Fibroblast of lung (primary cell): Measurements from ENCODE around the gene TMEM30A. TPM values are rescaled to one million over a fixed set of nuclear protein-coding genes. Genes with fewer than 3 reads are reported as not detected.

Experiments
- DNase-seq, 2 donors: peaks; one replicate each; pipeline versions ENCODE4 v3.0.0 to v3.0.0-alpha.2; 2010; ENCODE audit warnings: low read depth in 2 of 2
- H2AFZ ChIP-seq: 2 replicates; pipeline ENCODE4 v1.5.1; 2012; ENCODE audit warnings: low read length, control low read depth, inconsistent platforms
- H3K27ac ChIP-seq: 2 replicates; pipeline ENCODE4 v1.5.1; 2011; ENCODE audit warnings: low read length, control low read depth; ENCODE audit not compliant: insufficient read depth
- H3K27me3 ChIP-seq: 2 replicates; pipeline ENCODE4 v1.5.1; 2011; ENCODE audit warnings: mild to moderate bottlenecking, low read length; ENCODE audit not compliant: control insufficient read depth, insufficient read depth
- H3K36me3 ChIP-seq: 2 replicates; pipeline ENCODE4 v1.5.1; 2011; ENCODE audit warnings: low read length; ENCODE audit not compliant: control insufficient read depth, insufficient read depth
- H3K4me1 ChIP-seq: 2 replicates; pipeline ENCODE4 v1.5.1; 2011; ENCODE audit warnings: low read length; ENCODE audit not compliant: control insufficient read depth, insufficient read depth; ENCODE audit errors: extremely low read depth
- H3K4me2 ChIP-seq: 2 replicates; pipeline ENCODE4 v1.5.1; 2011; ENCODE audit warnings: low read length, control low read depth; ENCODE audit not compliant: insufficient read depth; ENCODE audit errors: extremely low read depth
- H3K4me3 ChIP-seq, 4 experiments: fragments of 200-600 bp in 1 of 4; sonication (generic) in 1 of 4; replicated peaks in 1 of 4; 2 replicates each; pipeline ENCODE4 v1.5.1; 2011 to 2016; ENCODE audit warnings: low read length in 4 of 4, low read depth in 3 of 4, mild to moderate bottlenecking in 3 of 4, control low read depth in 2 of 4, inconsistent platforms in 1 of 4, mixed read lengths in 1 of 4; ENCODE audit not compliant: insufficient read depth in 1 of 4; ENCODE audit errors: control extremely low read depth in 1 of 4
- H3K79me2 ChIP-seq: 2 replicates; pipeline ENCODE4 v1.5.1; 2012; ENCODE audit warnings: mild to moderate bottlenecking, low read length, inconsistent platforms; ENCODE audit not compliant: control insufficient read depth, insufficient read depth
- H3K9ac ChIP-seq: 2 replicates; pipeline ENCODE4 v1.5.1; 2011; ENCODE audit warnings: mild to moderate bottlenecking, low read length, control low read depth; ENCODE audit not compliant: insufficient read depth
- H3K9me3 ChIP-seq: 2 replicates; pipeline ENCODE4 v1.5.1; 2012; ENCODE audit warnings: low read depth, low read length; ENCODE audit not compliant: control insufficient read depth, insufficient read depth
- H4K20me1 ChIP-seq: 2 replicates; pipeline ENCODE4 v1.5.1; 2011; ENCODE audit warnings: low read length; ENCODE audit not compliant: control insufficient read depth, insufficient read depth; ENCODE audit errors: extremely low read depth
- CTCF ChIP-seq, 2 donors: IDR thresholded peaks in 1 of 2; conservative IDR thresholded peaks in 1 of 2; 1 replicate in 1 of 2; 2 replicates in 1 of 2; pipeline ENCODE4 v1.5.1; 2011 to 2012; ENCODE audit warnings: low read length in 2 of 2, control low read depth in 1 of 2, inconsistent platforms in 1 of 2, low read depth in 1 of 2, mild to moderate bottlenecking in 1 of 2
- EZH2 ChIP-seq: IDR thresholded peaks from 2 replicates; pipeline ENCODE4 v1.5.1; 2012; ENCODE audit warnings: low read length, control low read depth, mild to moderate bottlenecking; ENCODE audit errors: missing control alignments
- polyA plus RNA-seq, 2 donors: library from polyadenylated mRNA; depleted of rRNA in 1 of 2; stranded (reverse) in 1 of 2; unstranded in 1 of 2; fragments of >200 nt; gene quantifications; 2 replicates each; pipeline ENCODE4 v1.2.1, GENCODE V29; 2011 to 2012; ENCODE audit warnings: missing spikeins in 1 of 2
- total RNA-seq: library from RNA; depleted of rRNA; stranded (reverse); fragments of >200 nt; gene quantifications from 2 replicates; pipeline ENCODE4 v1.2.1, GENCODE V29; 2014

The TMEM30A gene
- total and polyA plus RNA-seq, 2 donors (not counting 1 experiment from before 2014, with no cell fraction given) = 111 to 153 TPM

- no peak for DNase-seq
- no peak overlapping the region for H3K9ac ChIP-seq
- H2AFZ ChIP-seq = no peak overlapping the region
- no peaks in the 10 kb centered on the region for H4K20me1 ChIP-seq
- TF ChIP-seq EZH2 (no peak), CTCF (conservative IDR thresholded peaks at IDR 0.05 in 1 of 2, IDR thresholded peaks at IDR 0.05 in 1 of 2; ENCODE audit: low read depth in 1 of 2, low read length in 2 of 2) (no peak)
- no peaks in the 10 kb centered on the region for H3K9me3 ChIP-seq
- no peak overlapping the region for H3K4me2 ChIP-seq
- no peak overlapping the region for H3K4me3 ChIP-seq
- H3K36me3 ChIP-seq = no peaks in the 10 kb centered on the region
- H3K4me1 ChIP-seq = peaks cover 4% of the 10 kb centered on the region
- no peak overlapping the region for H3K27ac ChIP-seq
- no peaks in the 10 kb centered on the region for H3K79me2 ChIP-seq
- H3K27me3 ChIP-seq = no peaks in the 10 kb centered on the region
Observed at GRCh38 chr6:75221116-75221515, 63.5 kb downstream of the TMEM30A start.

- H3K9me3 ChIP-seq = no peaks in the 10 kb centered on the region
- H3K4me2 ChIP-seq = no peak overlapping the region
- no peaks in the 10 kb centered on the region for H3K36me3 ChIP-seq
- H4K20me1 ChIP-seq = no peaks in the 10 kb centered on the region
- TF ChIP-seq EZH2 (no peak), CTCF (conservative IDR thresholded peaks at IDR 0.05 in 1 of 2, IDR thresholded peaks at IDR 0.05 in 1 of 2; ENCODE audit: low read depth in 1 of 2, low read length in 2 of 2) (no peak)
- H3K27me3 ChIP-seq = no peaks in the 10 kb centered on the region
- peaks cover 4% of the 10 kb centered on the region for H3K4me1 ChIP-seq
- H3K4me3 ChIP-seq = no peak overlapping the region
- no peaks in the 10 kb centered on the region for H3K79me2 ChIP-seq
- H2AFZ ChIP-seq = no peak overlapping the region
- no peak overlapping the region for H3K9ac ChIP-seq
- peak in 1 of 2 donors; percentile 23 for DNase-seq
- H3K27ac ChIP-seq = no peak overlapping the region
Observed at GRCh38 chr6:75220357-75220756, 64.2 kb downstream of the TMEM30A start.

GRCh38 chr6:75219263-75219662, 65.3 kb downstream of the TMEM30A start:
- Histone ChIP-seq H3K79me2 (no peaks in the 10 kb centered on the region), H3K4me2 (no peak overlapping the region), H4K20me1 (no peaks in the 10 kb centered on the region), H3K4me3 (no peak overlapping the region), H2AFZ (no peak overlapping the region), H3K9me3 (no peaks in the 10 kb centered on the region), H3K36me3 (no peaks in the 10 kb centered on the region), H3K27me3 (no peaks in the 10 kb centered on the region), H3K4me1 (peaks cover 4% of the 10 kb centered on the region), H3K9ac (no peak overlapping the region), H3K27ac (no peak overlapping the region)
- TF ChIP-seq CTCF (conservative IDR thresholded peaks at IDR 0.05 in 1 of 2, IDR thresholded peaks at IDR 0.05 in 1 of 2; ENCODE audit: low read depth in 1 of 2, low read length in 2 of 2) (no peak), EZH2 (no peak)
- DNase-seq = no peak
